ENCODE measurements around the gene TEX29.

DNA sequence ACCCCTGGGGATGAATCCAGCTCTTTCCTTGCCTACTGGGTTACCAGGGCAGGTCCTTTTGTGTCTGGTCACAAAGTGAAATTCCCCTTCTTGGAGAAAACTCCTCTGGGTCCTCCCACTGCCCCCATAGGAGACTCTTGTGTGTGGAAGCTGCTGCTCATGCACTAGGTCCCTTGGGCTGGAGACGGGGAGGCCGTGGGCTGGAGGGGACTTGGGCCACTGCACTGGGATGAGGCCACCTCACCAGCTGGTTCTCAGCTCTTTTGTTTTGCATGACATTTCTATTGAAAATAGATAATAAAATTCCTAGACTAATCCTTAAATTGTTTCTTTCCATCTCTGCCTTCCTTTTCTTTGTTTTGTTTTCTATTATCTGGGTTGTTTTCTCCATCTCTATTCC is 62.4 kb downstream of the TEX29 start:
- TF ChIP-seq EZH2 (IDR thresholded peaks at IDR 0.05; ENCODE audit: borderline replicate concordance, low read depth, low read length, severe bottlenecking): no peak
- TF ChIP-seq, protein P1, sequence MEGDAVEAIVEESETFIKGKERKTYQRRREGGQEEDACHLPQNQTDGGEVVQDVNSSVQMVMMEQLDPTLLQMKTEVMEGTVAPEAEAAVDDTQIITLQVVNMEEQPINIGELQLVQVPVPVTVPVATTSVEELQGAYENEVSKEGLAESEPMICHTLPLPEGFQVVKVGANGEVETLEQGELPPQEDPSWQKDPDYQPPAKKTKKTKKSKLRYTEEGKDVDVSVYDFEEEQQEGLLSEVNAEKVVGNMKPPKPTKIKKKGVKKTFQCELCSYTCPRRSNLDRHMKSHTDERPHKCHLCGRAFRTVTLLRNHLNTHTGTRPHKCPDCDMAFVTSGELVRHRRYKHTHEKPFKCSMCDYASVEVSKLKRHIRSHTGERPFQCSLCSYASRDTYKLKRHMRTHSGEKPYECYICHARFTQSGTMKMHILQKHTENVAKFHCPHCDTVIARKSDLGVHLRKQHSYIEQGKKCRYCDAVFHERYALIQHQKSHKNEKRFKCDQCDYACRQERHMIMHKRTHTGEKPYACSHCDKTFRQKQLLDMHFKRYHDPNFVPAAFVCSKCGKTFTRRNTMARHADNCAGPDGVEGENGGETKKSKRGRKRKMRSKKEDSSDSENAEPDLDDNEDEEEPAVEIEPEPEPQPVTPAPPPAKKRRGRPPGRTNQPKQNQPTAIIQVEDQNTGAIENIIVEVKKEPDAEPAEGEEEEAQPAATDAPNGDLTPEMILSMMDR (IDR thresholded peaks at IDR 0.05; ENCODE audit: borderline replicate concordance, extremely low read depth, low read length, poor library complexity, severe bottlenecking): no peak
